Suppressor macrophage treated with lipopolysaccharide for 1 hour (primary cell): ENCODE data around the gene CIBAR2.

Source experiments
- DNase-seq, 3 donors: peaks; one replicate each; pipeline ENCODE4 v3.0.0-alpha.2; 2020 to 2022

The CIBAR2 gene

DNA sequence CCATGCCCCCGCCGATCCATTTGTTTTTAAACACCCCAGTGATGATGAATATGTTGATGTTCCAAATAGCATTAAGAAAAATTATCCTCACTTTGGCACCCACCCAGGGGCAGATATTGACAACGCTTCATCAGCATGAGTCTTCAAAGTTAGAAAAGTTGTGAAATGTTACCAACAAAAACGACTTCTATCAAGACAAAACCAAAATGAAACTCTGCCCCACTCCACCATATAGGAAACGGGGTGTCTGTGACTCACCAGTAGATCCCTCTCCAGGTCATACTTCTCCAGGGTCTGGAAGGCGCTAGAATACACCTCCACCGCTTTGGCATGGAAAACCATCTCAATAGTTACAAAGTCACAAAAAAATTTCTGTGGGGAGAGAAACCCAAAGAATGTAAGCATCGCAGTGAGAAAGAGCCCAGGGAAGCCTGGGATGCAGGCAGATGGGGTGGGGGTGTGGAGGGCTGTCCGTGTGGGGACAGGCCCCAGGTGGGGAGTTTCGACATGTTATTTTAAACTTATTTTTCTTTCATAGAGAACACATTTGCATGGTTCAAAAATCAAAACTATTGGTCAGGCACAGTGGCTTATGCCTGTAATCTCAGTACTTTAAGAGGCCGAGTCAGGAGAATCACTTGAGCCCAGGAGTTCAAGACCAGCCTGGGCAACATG, 10.2 kb downstream of the CIBAR2 start:
- DNase-seq, result peak; percentile 55 to 59 (median 56)

DNA sequence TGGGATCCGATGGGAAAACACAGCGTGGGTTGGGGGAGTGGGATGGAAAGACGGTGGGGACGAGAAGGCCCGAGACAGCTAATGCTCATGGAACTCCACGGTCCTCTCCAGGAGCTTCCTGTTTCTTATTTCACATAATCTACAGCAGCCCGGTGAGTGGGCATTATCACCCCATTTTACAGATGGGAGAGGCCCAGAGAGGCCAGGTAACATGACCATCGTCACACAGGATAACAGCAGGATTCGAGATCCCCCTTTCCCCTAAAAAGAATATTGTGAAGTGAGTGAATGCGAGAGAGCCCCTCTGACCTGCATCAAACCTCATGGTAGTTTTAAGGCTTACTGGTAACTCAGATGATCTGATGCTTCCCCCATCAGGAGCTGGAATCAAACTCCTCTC, 12.0 kb downstream of the CIBAR2 start:
- DNase-seq, result no peak

DNA sequence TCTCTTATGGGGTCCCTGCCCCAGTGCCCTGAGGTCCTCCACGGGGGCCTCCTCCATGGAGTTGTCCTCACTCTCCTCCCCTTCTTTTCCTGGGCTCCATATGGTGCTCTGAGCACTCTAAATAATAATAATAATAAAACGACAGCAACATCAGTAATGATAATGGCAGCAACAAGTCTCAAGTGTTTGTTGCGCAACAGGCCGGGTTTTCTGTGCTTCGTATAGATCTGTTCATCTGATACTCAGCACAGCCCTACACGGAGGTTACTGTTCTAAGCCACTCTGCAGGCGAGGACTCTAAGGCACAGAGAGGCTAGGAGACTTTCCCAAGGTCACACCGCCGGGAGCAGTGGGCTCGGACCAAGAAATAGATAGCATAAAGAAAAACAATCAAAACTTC, 13.7 kb downstream of the CIBAR2 start:
- DNase-seq, result peak in 2 of 3 donors; percentile 24 to 40

DNA sequence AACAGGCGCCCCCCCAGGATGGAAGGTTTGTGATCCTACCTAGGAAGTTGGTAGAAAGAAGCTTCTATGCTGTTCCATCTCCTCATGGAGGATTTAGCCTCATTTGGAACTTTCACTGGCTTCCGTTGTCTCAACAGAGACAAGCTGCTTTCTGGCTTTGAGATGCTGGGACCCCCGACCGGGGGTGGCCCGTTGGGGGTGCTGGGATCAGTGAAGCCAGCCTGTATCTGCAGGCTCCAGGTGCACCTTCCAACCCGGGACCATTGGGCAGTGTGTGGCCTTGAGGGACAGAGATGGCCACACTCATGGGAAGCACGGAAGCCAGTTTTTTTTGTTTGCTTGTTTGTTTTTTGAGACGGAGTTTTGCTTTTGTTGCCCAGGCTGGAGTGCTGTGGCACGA, 15.4 kb downstream of the CIBAR2 start:
- no peak for DNase-seq

DNA sequence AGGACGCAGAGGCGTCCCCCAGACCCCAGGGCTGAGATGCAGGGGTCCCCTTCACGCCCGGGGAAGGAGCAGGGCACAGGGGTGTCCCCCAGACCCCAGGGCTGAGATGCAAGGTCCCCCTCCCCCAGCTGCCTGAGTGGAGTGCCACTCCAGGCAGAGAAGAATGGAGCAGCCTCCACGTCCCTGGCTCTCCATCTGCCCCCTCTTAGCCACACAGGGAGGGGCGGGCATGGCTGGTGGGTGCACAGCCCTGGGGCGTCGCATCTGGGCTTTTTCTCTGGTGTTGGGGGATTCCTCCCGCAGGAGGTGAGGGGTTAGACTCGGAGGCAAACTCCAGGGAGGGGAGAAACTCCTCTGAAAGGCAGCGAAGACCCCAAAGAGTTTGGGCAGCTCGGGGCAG, 17.5 kb downstream of the CIBAR2 start:
- no peak for DNase-seq

DNA sequence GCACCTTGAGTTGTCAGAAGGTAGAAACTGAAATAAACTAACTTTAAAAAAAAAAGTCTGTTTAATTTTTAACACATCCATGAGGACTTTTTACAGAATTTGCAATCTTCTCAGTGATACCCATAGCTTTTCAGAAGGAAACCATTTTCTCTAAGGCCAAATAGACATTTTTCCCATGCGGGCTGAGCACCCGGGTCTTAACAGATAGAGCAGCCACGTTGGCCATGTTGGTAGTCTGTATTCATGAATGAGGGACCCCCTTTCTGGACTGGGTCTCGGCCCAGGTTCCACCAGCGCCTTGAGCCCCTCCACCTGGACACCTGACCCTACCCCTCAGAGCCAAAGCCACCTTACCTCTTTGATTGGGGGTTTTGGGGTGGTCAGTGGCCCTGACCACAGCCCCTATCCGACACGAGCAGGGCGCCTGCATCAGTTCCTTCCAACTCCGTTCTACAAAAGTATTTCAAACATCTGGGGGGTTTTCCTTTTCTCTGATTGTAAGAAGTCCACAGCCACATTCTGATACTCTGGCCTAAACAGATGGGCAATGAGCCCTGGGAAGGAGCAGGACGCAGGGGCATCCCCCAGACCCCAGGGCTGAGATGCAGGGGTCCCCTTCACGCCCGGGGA, 18.0 kb downstream of the CIBAR2 start:
- no peak for DNase-seq

DNA sequence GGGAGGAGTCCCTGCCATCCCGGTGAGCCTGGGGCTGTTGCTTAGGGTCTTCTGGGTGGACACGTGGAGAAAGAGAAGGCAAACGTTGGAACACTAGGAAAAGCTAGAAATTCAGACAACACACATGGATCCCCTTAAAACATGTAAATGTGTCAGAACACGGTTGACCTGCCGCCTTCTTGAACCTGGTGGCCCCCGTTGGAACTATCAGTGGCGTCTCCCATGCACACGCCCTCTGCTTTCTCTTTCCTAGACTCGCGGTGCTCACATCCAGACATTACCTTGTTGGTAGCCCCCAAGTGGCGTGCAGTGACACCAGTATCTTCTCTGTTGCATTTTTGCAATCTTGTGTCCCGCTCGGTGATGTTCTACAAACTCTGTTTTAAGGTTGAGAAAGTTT, 18.6 kb downstream of the CIBAR2 start:
- DNase-seq, result no peak

DNA sequence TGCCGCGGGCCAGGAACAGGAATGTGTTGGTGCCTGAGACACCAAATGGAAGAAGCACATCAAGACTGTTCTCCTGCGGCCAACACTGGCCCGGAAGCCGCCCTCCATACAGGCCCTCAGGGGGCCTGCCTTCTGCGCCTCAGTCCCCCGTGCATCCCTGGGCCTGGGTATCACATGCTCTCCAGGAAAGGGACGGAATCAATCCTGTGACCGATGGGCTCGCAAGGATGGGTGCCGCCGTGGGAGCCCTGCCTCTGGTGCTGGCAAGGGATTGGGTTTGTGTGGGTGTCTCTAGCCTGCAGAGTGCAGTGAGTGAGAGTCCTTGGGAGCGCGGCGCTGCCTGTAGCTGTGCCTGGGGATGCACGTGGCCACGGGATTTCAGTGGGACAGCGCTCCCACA, 19.4 kb downstream of the CIBAR2 start:
- DNase-seq, result no peak

DNA sequence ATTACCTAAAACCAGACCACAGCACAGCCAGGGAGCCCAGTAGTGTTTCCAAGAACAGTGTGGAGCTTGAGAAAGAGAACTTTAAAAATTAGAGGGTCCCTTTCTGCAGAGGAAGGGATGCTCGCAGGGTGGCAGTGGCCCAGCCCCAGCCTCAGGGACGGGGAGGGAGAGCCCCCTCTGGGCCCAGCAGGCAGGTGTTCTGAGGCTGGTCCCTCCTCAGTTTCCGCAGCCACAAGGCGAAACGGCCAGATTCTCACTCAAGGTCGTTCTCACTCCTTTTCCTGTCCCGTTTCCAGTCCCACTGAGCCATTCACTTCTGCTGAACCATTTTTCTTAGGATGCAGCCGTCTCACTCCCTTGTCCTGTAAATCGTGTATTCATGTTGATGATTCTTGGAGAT, 20.0 kb downstream of the CIBAR2 start:
- no peak for DNase-seq

DNA sequence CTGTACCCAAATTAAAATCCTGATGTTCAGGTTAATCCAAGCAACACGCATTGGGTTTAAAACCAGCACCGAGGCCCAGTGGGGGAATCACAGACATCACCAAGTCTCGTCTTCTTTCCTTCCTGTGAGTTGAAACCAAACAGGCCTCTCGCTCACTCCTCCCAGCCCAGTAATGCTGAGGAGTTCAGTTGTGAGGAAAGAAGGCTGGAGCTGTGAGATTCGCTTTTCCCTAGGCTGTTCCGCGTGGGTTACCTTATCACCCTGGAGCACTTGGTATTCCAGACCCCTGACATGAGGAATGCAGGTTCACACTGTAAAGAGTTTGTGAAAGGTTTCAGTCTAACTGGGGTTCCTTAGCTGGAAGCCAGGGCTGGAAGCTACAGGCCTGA, 20.8 kb downstream of the CIBAR2 start:
- DNase-seq, result no peak

DNA sequence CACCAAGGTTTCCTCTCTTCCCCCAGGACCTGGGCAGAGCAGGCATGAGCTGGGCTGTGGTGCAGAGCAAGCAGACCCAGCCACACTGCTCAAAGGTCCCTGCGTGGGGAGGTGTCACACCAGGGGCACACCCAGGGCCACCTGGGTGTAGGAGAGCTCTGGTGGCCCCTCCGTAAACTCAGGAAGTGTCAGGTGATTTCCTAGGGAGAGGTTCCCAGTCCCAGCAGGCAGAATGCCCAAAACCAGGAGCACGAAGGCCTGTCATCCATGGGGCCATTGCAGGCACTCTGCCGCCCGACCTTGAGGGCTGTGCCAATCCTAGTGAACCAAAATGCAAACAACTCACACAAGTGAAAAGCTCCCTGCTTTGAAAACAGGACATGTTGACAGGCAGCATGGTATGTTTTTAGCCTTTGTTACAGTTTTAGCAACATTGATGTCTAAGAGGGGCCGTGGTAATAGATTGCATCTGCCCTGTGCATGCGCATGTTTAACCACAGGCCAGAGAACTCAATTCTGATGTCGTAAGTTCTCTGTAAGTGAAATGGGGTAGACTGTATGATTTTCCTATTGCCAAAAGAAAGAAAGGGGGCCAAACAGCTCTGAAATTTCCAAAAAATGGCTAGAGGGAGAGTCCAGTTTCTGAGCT, 21.3 kb downstream of the CIBAR2 start:
- no peak for DNase-seq

DNA sequence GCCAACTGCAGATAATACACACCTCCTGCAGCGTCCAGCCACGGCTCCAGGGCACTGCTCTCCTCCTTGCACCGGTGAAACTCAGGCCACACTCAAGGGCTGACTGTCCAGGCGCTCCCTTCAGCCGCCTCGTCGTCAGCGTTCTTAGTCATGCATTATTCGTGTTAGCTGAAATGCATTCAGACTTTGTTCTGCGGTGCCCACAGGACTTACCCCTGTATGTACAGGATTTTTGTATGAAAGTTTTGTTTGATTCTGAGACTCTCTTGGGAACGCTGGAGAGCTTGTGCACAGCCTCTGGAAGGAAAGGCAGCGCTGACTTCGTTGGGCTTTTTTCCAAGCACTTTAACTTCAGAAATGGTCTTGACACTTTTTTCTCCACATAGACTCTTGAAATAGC, 22.1 kb downstream of the CIBAR2 start:
- no peak for DNase-seq

DNA sequence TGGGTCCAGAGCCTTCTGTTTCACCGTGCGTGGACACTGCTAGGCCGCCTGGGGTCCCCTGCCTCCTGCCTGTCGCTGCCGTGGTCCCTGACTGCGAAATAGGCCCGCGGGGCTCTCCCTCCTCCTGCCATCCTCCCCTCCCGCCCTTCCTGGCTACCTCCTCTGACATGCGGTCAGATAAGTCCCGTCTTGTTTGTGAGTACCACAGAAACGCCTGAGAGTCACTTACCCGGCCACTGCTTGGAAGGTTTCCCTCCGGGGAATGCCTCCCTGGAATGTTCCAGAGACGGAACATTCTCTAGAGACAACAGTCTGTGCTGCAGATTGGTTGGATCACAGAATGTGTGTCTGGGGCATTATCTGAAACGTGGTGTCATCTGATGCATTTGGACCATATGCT, 22.7 kb downstream of the CIBAR2 start:
- no peak for DNase-seq

DNA sequence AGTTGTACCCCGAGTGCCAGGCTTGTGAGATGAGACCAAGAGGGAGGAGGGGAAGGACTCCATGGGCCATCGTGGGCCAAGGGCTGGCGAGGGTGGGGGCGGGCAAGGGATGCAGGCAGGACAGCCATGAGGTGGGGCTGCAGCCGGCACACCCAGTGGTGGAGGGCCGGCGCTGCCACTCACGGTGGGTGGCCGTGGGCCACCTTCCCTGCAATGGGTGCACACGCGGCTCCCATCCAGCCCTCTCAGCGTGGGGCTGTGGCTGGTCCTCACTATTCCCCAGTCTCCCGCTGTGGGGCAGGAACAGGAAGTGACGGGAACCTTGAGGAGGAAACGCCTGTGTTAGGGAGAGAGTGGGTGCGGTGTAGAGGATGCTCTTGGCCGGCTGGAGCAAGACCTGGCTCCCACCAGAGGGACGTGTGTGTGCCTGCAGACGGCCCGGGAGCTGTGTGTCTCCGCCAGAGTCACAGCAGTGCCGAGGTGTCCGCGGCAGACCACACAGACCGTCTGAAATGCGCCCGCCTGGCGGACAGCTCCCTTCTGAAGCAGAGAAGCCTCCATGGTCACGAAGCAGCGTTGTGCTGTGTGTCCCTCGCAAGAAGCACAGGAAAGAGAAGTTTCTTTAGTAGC, 23.6 kb downstream of the CIBAR2 start:
- DNase-seq, result no peak

DNA sequence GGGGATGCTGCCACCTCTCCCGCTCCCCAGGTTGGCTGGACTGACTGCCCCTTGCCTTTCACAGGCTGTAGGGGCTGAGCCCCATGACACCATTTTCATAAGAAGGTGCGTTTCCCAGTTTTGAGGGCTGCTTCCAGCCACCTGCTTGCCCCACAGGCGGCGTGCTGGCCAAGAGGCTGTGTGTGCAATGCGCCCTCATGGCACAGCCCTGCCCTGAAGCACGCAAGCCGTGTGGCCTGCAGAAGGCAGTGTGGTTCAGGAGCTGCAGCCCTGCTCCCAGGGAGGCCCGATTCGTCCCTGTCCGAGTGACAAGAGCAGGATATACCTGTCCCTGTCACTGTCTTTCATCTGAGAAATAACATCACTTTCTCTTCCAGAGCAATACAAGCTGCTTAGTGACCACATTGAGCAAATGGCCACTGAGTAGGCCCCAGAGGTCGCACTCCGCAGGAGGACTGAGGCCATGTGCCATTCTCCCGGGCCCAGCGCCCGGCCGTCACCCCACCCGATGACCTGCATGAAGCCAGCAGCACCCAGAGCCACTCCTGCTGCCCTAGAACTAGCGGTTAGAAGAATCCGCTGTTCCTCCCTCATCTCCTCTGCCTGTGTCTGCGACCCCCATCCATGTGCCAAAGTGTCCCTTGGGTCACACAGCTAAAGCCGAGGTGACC, 24.2 kb downstream of the CIBAR2 start:
- DNase-seq, result no peak

DNA sequence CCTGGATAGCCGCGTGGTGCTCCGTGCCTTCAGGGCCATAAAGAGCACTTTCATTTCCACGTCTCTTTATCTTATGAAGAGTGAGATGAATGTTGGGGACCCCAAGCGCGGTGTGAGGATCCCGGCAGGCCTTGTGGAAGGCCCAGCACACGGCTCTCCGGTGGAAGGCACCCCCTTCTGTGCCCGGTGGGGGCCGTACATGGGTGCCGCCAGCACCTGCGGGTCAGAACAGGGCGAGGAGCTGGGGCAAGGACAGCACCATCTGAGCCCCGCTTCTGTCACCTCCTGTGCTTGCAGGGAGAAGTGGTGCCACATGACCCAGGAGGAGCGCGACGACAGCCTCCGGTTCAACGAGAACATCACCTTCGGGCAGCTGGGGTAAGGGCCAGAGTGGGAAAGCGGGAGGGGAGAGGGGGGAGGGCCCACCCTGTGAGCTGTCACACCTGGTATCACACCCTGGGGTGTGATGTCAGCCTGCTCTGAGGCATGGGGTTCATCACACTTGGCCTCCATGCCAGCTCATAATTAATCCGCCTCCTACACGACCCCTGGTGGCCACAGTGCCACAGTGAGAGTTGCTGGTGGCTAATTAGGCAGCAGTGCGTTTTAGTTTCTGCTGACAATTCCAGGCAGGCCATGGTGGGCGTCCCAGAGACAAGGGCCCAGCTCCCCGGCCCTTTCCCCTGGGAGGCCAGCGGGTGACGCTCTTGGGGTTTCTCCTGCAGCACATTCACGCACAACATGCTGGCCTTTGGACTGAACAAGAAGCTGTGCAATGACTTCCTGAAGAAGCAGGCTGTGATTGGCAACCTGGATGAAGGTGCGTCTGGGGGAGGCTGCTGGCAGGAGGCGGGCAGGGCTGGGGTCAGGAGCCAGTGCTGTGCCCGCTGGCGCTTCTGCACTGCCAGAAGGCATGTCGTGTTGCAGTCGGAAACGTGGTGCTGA, 25.7 kb downstream of the CIBAR2 start:
- peak; percentile 84 to 86 (median 85) for DNase-seq

DNA sequence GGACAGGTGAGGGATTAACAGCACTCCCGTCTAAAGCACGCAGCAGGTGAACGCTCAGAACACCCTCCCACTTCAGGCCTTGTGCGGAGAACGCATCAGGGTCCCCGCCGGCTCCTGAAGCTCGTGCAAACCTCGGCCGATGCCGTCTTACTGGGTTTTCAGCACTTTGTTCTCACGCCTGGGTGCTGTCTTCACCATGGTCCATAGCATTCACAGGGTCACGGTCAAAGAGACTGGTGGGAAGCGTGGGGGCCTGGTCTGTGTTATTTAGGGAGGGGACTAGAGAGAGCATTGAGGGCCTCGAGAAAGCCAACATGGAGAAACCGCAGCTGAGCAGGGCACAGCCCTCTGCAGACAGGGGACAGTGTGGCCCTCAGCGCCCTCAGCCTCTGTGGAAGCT, 26.6 kb downstream of the CIBAR2 start:
- no peak for DNase-seq

DNA sequence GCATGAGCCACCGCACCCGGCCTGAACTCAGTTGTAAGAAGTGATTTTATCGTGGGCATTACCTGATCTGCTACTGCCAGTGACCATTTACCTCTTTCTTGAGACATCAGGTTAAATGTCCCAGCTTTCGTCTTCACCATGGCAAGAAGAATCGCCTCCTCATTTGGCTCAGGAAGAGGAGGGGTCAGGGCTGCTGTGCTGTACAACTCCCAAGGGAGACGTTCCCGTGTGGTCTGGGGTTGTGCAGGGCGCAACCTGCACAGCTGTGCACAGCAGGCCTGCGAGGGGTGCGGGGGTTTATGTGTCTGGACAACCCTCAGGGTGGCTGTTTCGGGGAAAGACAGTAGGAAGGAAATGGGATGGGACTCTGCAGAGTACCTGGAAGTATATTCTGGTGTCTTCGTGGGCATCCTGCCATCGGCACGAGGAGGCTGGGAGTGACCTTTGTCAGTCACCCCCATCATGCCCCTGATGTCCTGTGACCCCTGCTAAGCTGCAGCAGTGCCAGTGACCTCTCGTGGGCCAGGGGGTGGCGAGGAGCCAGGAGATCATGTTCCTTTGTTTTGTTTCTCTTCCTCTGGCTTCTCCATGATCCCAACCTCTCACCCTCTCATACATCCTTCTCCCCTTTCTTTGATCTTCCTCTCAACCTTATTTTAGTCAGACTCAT, 27.3 kb downstream of the CIBAR2 start:
- no peak for DNase-seq

DNA sequence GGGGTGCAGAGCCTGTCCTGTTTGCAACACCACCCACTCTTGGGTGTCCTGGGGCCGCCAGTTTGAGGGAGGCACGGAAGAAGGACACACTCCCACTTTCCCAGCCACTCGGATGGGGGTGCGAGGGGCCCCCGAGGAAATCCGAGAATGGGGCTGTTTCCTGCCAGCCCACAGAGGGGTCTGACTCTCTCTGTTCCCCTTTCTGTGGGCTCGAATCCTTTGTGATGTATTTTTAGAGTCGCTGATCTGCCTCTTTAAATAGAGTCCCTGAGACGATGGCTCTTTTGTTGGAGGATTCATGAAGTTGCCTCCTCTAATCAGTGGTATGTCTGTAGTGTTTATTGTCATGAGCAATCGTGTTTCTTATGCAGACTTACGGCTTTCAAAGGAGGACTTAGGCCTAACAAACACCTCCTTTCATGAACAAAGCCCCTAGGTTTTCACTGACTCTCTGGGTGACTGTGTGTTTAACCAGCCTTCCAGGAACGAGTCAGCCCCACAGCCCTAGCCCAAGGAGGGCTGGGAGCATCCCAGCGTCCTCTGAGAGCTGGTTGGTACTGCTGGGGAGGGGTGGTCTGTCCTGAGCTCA, 29.1 kb downstream of the CIBAR2 start:
- no peak for DNase-seq

DNA sequence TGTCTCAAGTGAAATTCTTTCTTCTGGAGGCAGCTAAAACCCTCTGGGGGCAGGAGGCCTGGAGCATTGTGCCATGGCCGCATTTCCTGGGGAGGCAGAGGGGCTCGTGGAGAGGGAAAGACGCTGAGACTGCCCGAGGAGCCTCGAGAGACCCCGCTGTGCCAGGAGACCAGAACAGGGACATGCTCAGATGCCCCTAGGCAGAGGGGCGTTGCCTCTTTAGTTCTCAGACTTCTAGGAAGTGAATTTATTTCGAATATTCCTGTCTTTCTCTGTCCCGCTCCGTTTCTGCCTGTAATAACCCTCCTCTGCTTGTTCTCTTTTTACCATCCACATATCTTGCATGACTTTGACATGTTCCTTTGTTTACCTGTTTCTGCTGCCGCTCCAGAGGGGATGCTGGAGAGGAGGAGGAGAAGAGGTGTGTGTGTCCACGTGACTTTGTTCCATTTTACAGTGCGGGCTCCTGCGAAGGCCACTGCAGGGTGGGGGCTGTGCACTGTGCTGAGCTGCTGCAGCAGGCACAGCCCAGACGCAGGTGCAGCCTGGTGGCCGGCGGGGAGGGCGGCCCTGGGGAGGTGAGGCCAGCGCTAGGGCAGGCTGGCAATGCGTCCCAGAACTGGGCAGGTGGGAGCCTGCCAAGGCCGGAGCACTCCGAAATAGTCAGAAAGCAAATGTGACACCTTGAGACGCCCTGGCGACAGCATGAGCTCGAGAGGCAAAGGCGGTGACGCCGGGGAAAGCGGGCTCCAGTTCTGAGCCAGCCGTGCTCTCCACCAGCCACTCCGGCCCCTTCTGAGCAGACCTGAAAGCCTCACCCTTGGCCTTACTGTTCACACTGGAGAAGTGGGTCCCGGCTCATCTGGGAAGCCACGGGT, 29.9 kb downstream of the CIBAR2 start:
- DNase-seq, result no peak
